Measurements from ENCODE around the gene NDUFA13.

GRCh38 chr19:19514881-19515641 is 964 bp upstream of the NDUFA13 start, which contains the start of gene TSSK6:
- no peak for TF ChIP-seq CTCF (IDR thresholded peaks at IDR 0.05)
- TF ChIP-seq POLR2A (IDR thresholded peaks at IDR 0.05), result no peak
